Adipose tissue (tissue), 3 donors: ENCODE measurements around the gene ENPP3. TPM values are rescaled to one million over a fixed set of nuclear protein-coding genes. Genes with fewer than 3 reads are reported as not detected.
"Not testable (repeated sequence)": the region's sequence is repeated elsewhere in the genome, so short reads cannot be mapped to it uniquely, and the experiment has no call there.

ENCODE experiments used
- H3K27ac ChIP-seq: one replicate; pipeline ENCODE4 v1.5.1; 2013; ENCODE audit warnings: low read depth, low read length
- WGBS, 3 donors: extraction: QIAGEN DNeasy Blood & Tissue Kit; methylation state at CpG; one replicate each; pipeline ENCODE4 v1.1.7; 2013; 5-methylcytosine and 5-hydroxymethylcytosine counted together
- polyA plus RNA-seq, 3 donors: library from polyadenylated mRNA; stranded (reverse); fragments of 200-250 nt; gene quantifications; one replicate each; pipeline ENCODE4 v1.2.3, GENCODE V29; 2013
- donor health status: healthy with polysubstance abuse.
- donor health status: Bipolar disorder and iron deficiency.
- donor health status: healthy.

The ENPP3 gene
- polyA plus RNA-seq, 3 donors: 0.09 to 0.56 (median 0.54) TPM

DNA sequence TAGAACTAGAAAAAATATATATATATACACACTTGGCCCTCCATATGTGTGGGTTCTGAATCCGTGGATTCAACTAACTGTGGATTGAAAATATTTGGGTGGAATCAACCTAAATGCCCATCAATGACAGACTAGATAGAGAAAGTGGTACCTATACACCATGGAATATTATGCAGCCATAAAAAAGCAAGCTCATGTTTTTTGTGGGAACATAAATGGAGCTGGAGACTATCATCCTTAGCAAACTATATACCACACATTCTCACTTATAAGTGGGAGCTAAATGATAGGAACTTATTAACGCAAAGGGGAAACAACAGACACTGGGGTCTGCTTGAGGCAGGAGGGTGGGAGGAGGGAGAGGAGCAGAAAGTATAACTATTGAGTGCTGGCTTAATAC is 36.1 kb downstream of the ENPP3 start:
- 89 to 98% (median 94%) methylated on average over 2 of the region's 2 CpGs for WGBS, 3 donors
- no peak overlapping the region for H3K27ac ChIP-seq

DNA sequence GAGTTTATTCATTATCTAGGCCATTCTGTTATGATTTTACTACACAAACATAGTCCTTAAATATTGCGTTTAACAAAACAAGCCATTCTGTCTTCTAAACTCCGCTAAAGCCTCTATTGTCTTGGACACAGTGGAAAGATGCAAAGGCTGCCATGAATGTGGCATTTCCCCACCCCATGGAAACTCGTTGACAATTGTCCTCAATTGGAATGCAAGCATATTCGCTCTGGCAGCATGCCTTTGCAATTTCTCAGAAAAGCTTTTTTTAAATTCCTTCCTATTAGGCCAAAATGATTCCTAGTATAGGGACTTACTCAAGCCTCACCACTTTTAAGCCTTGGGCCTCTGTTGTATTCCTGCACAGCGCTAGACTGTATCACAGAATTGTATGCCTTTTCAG is 41.3 kb downstream of the ENPP3 start:
- no peak overlapping the region for H3K27ac ChIP-seq
- 84 to 88% (median 86%) methylated on average over 5 of the region's 5 CpGs for WGBS, 3 donors

DNA sequence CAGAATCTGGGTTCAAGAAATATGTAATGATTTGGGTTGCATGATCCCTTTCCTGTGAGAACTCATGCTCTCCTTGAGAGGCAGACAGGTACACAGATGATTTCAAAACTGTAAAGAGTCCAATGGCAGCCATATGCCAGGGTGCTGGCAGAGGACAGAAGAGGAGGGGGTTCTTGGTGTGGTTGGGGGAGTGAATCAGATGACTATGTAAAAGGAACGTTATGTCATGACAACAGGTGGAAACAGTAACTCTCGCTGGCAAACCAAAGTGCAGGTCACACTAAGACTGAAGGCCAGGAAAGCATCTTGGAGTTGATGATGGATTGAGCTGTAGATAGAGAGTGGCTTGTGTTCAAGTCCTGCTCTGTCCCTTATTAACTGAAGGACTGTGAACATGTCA is 43.8 kb downstream of the ENPP3 start:
- WGBS, 3 donors: 81 to 87% (median 85%) methylated on average over 2 of the region's 2 CpGs
- H3K27ac ChIP-seq: no peak overlapping the region

DNA sequence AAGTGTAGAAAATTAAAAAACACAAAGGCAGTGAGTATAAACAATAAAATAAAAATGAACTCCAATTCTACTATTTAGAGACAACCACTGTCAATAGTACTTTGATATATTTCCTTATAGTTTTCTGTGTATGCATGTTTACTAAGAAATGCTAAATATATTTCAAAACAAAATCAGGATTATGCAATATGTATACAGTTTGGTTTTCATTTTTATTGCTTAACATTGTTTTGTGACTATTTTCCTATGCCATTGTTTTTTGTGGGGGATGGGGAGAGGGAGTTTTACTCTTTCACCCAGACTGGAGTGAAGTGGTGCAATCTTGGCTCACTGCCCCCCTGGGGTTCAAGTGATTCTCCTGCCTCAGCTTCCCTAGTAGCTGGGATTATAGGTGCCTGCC is 44.5 kb downstream of the ENPP3 start:
- H3K27ac ChIP-seq: no peak overlapping the region

DNA sequence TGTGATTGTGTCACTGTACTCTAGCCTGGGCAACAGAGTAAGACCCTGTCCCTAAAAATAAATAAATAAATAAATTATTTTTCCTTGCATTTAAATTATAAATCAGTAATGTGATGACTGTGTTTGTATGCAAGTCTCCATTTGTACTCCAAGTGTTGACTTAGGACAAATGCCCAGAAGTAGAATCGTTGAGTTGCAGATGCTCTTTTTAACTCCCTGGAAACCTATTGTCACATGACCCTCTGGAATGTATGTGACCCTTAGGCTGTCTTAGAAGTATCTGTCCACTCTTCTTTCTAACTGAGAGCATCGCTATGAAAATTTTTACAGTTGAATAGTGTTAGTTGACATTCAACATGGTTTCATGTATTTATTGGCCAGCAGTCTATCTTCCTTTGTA is 45.3 kb downstream of the ENPP3 start:
- no peak overlapping the region for H3K27ac ChIP-seq
- 55 to 74% (median 68%) methylated on average over 2 of the region's 2 CpGs for WGBS, 3 donors

DNA sequence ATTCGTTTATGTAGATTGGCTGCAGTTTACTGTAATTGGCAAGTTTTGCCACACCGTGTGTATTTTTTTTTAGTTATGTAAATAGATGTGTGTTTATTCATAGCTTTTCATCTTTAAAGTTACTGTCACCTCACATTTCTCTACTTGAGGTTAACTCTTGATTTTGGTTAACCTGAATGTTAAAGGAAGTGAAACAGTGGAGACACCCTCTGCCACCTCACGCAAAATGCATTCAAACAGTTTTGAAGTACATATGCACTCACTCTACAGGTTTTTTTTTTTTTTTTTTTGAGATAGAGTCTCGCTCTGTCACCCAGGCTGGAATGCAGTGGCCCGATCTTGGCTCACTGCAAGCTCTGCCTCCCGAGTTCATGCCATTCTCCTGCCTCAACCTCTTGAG is 46.4 kb downstream of the ENPP3 start:
- WGBS, 3 donors: 65 to 87% (median 80%) methylated on average over 6 of the region's 6 CpGs
- no peak overlapping the region for H3K27ac ChIP-seq

DNA sequence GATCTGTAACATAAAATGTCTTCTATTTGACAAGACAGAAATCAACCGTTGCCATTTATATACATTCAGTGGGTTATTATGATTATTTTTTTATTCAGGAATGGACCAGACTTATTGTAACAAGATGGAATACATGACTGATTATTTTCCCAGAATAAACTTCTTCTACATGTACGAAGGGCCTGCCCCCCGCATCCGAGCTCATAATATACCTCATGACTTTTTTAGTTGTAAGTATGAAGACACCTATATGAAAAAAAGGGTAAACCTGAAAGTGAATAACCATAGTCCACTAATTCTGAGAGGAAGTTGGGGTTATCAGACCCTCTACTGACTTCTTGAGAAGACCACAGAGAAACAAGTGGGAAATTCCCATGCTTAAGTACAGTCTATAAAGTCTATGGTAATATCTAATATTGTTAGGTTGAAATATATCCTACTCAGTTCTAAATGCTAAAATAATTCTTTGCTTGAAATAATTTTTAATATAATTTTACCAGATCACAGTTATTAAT is 48.2 kb downstream of the ENPP3 start:
- 87 to 93% (median 92%) methylated on average over 4 of the region's 4 CpGs for WGBS, 3 donors

DNA sequence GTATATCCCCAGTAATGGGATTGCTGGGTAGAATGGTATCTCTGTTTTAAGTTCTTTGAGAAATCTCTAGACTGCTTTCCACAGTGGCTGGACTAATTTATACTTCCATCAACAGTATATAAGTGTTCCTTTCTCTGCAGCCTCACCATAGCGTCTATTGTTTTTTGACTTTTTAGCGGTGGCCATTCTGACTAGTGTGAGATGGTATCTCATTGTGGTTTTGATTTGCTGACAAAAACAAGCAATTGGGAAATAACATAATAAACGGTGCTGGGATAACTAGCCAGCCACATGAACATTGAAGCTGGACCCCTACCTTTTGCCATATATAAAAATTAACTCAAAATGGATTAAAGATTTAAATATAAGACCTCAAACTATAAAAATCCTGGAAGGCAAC is 49.9 kb downstream of the ENPP3 start:
- H3K27ac ChIP-seq: no peak overlapping the region
- 80 to 90% (median 81%) methylated on average over 3 of the region's 3 CpGs for WGBS, 3 donors

More for the DNA sequence above, 48.2 kb downstream of the ENPP3 start:
- no peak overlapping the region for H3K27ac ChIP-seq

DNA sequence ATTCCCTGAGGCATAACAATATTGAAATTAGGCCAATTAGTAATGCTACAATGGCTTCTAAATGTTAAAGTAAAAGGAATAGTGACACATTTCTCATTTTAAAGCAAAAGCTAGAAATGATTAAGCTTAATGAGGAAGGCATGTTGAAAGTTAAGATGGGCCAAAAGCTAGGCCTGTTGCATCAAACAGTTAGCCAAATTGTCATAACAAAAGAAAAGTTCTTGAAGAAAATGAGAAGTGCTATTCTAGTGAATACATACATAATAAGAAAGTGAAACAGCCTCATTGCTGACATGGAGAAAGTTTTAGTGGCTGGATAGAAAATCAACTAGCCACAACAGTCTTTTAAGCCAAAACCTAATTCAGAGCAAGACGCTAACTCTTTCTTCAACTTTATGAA is 51.2 kb downstream of the ENPP3 start:
- no peak overlapping the region for H3K27ac ChIP-seq
- WGBS, 3 donors: 87 to 100% (median 94%) methylated on average over 1 of the region's 1 CpG

DNA sequence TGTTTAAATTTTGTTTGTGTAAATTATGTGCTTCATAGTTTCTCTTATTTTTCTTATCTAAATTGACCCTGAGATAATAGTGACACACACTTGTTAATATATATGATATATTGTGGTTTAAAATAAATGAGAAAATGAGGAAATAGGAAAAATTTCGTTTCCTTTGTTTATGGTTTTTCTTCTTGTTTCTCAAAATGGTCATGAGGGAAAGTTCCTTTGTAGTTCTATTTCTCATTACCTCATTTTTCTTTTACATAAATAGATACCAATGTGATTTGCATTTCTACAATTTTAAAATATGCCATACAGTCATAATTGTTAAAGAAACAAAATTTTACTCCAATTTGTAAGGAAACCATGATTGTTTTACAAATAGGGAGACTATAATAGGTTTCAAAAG is 54.9 kb downstream of the ENPP3 start:
- 35 to 44% (median 36%) methylated on average over 1 of the region's 1 CpG for WGBS, 3 donors
- no peak overlapping the region for H3K27ac ChIP-seq

DNA sequence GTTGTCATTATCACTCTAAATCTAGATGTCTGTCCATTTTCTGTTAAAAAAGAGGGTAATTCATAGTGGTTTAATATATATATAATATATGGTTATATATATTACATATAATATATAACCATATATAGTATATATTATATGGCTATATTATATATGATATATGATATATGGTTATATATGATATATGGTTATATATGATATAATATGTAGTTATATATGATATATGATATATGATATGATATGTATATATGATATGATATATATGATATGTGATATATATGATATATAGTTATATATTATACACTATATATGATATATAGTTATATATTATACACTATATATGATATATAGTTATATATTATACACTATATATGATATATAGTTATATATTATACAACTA is 55.5 kb downstream of the ENPP3 start:
- no peak overlapping the region for H3K27ac ChIP-seq

DNA sequence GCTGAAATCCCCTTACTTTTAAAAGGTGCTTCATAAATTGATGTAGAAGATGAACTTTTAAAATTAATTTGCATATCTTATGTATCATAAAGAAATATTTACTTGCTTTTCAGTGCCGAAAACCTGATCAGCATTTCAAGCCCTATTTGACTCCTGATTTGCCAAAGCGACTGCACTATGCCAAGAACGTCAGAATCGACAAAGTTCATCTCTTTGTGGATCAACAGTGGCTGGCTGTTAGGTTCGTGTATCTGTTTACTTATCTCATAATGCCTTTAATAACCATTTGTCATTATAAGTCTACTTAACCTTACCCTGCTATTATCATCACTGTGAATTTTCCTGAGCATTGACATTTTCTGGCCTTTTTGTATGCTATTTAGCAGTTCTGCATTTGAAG is 56.3 kb downstream of the ENPP3 start:
- WGBS, 3 donors: 76 to 87% (median 82%) methylated on average over 5 of the region's 5 CpGs
- H3K27ac ChIP-seq: no peak overlapping the region

DNA sequence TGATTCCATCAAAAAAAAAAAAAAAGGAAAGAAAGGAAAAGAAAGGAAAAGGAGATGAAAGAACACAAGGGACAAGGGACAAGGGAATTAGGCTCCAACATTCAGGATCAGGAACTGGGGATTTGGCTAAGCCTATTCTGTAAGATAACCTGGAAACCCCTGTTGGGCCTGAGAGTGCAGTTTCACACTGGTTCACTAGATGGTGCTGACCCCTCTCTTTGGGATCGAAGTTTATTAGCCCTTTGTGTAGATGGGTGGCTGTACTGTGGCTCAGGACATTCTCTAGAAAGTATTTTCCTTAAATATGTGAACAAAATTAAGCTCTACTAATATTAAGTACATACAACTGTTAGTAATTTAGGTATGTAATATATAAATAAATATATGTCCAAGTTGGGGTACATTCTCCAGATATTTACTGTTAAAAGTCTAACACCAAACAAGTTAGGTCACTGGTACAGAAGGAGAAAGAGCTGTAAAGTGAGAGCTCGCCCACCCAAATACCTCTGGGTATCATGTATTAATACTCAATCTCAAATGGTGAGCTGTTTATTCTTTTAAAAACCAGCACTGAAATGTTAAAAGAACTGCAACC is 57.8 kb downstream of the ENPP3 start:
- H3K27ac ChIP-seq: no peak overlapping the region
- WGBS, 3 donors: 42 to 48% (median 43%) methylated on average over 2 of the region's 2 CpGs

DNA sequence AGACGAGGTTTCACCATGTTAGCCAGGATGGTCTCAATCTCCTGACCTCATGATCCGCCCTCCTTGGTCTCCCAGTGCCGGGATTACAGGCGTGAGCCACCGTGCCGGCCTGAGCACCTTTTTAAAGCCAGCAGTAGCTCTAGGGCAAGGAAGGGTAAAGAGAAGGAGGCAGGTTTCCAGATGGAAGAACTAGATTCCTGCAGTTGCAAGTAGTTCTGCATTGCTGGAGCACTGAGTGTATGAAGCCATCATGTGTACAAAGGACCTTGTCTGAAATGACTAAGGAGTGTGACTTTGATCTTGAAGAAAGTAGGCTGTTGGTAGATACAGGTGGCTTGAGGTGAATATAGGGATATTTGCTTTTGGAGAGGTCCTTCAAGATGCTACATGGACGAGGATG is 59.9 kb downstream of the ENPP3 start:
- H3K27ac ChIP-seq: no peak overlapping the region
- WGBS, 3 donors: 94 to 96% (median 95%) methylated on average over 7 of the region's 7 CpGs

DNA sequence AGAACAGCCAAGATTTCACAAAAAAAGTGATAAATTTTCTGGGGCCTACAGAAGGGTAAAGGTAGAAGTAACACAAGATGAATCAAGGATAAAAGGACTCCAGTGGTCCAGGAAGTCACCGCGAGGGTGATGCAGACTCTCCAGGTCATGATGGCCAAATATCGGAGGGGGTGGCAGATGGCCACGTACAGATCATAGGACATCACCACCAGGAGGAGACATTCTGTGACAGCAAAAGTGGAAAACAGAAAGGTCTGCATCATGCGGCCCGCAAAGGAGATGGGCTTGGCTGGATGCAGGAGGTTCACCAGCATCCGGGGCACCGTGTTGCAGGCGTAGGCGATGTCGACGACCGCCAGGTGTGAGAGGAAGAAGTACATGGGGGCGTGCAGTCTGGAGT is 63.7 kb downstream of the ENPP3 start:
- H3K27ac ChIP-seq: not testable (repeated sequence)
- WGBS, 3 donors: no CpG with 5 or more reads among the region's 14 CpGs

DNA sequence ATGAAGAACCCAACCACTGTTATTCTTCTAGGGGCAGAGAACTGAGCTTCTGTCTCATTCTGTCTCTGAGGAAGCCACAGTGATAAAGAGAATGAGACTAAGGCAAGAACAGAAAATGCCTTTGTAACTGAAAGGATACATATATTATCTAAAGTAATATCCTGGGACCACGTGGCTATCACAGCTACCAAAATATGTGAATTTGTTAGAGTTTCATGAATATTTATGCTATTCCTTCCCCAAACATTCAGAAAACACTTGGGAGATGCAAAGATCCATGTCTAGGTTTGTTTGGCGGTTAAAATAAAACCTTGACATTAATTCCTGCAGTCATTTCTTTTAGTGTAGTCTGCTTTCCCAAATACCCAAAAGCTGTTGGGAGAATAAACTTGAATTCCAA is 66.8 kb downstream of the ENPP3 start:
- no CpG with 5 or more reads among the region's 2 CpGs for WGBS, 3 donors
- not testable (repeated sequence) for H3K27ac ChIP-seq

DNA sequence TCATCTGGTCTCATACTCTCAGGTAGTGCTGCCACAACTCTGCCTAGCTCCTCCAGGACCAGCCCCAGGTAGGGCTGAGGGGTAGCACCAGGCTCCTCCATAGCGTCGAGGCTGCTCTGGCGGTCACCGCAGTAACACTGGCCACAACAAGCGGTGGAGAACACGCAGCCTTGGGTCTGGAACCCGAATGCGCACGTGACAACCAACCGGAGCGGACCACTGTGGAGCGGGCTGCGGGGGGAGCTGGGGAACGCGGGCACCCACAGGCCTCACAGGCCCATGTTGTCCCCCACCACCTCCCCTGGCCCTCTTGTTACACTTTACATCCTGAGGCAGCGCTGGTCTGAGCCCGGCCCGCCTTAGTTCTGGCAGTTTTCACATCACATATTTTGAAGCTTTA is 73.8 kb downstream of the ENPP3 start, which contains the start of gene CTAGE9:
Gene CTAGE9 (minus strand): TSS at position 101 of the 400 bp plus-strand sequence. CDS start 0 bp downstream, at position 101.
- WGBS, 3 donors: 88 to 94% methylated on average over 5 to 7 of the region's 18 CpGs; no CpG with 5 or more reads in 1 of the 3 donors

DNA sequence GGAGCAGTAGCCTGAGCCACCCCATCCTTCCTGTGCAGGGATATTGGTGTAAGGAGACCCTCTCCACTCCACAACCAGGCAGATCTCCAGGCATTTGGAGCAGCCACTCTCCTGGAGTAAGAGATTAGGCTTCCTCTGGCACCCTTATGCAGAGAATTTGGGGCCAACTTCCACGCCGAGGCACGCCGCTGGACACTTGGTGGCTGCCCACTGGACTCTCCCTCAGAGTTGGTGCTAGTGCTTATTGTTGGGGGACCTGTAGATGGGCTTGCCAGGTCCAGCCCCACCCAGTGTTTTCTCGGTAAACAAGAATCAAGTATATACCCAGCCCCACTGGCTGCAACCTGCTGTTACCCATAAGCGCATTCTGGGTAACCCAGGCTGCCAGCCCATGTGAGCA is 78.5 kb downstream of the ENPP3 start:
- not testable (repeated sequence) for H3K27ac ChIP-seq
- WGBS, 3 donors: 84 to 93% (median 89%) methylated on average over 6 of the region's 6 CpGs

More for the DNA sequence above, 73.8 kb downstream of the ENPP3 start, which contains the start of gene CTAGE9:
- H3K27ac ChIP-seq: not testable (repeated sequence)

DNA sequence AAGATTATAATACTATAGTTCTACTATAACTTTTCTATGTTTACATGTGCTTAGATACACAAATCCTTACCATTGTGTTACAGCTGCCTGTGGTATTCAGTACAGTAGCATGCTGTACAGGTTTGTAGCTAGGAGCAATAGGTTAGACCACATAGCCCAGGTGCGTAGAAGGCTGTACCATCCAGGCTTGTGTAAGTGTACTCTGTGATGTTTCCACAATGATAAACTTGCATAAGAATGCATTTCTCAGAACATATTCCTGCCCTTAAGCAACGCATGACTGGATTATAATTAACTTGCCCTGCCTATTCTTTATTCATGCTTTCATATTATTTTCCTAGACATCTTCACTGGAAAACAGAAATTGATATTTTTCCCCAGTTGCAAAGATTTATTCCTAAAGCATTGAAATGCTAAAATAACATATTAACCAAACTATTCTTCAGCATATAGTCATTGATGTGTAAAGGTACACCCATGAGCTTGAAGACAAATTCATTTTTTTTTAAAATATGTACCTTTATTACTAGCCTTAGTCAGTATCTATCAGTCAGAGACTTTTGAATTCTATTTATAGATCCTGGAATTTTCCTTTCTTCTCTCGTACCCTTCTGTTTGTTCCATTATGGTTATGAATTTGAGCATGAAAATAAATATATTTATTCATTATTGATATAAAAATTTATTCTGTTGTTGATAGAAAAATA is 80.9 kb downstream of the ENPP3 start:
- 67 to 94% (median 89%) methylated on average over 3 of the region's 3 CpGs for WGBS, 3 donors
- H3K27ac ChIP-seq: no peak overlapping the region

DNA sequence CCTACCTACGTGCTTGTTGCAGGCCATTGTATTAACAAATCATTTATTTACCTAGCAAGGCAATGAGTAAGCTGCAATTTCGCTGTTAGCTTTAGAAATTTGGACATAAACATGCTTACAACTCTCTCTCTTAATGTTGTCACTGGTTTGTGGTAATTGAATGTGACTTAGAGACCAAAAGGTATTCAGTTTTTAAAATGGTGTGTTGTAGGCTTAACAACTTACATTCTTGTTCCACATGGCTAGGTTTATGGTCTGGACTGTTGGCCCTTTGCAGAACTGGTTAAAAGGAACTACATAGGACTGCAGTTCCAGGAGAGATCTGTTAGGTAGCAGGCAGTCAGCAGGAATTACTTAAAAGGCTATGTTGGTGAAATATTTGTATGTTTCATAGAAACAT is 84.1 kb downstream of the ENPP3 start:
- no peak overlapping the region for H3K27ac ChIP-seq
- whole genome bisulfite sequencing, 3 donors: 64 to 86% (median 82%) methylated on average over 2 of the region's 2 CpGs
